ENCODE results near the gene RTL10. TPM values are rescaled to one million over a fixed set of nuclear protein-coding genes. Genes with fewer than 3 reads are reported as not detected.

Gene RTL10
- polyA plus RNA-seq, 2 of the 4 experiments (the other 2 are of a cell fraction): 4.4 to 5.1 TPM

GRCh38 chr22:19871845-19872778 is 17.4 kb upstream of the RTL10 start:
- H3K4me2 ChIP-seq: no peak overlapping the region
- ATAC-seq: peak in 1 of 2 experiments; percentile 4; a peak in 2 of 6 replicates
- H3K9me3 ChIP-seq: no peaks in the 10 kb centered on the region
- TF ChIP-seq HOXA7 (CRISPR knock-in tag; IDR thresholded peaks at IDR 0.05): no peak
- no CpG with 5 or more reads among the region's 16 CpGs for WGBS (ENCODE audit: missing lambda C conversion rate)
- CTCF ChIA-PET: no interaction called here
- no peak overlapping the region for H3K4me3 ChIP-seq
- H3K4me1 ChIP-seq: peaks cover 21% of the 10 kb centered on the region
- H3K27ac ChIP-seq: no peak overlapping the region
- no peak for FAIRE-seq
- POLR2A ChIA-PET: no interaction called here
- no peak for DNase-seq (ENCODE audit: low read depth in 1 of 2, low spot score in 1 of 2)

DNA sequence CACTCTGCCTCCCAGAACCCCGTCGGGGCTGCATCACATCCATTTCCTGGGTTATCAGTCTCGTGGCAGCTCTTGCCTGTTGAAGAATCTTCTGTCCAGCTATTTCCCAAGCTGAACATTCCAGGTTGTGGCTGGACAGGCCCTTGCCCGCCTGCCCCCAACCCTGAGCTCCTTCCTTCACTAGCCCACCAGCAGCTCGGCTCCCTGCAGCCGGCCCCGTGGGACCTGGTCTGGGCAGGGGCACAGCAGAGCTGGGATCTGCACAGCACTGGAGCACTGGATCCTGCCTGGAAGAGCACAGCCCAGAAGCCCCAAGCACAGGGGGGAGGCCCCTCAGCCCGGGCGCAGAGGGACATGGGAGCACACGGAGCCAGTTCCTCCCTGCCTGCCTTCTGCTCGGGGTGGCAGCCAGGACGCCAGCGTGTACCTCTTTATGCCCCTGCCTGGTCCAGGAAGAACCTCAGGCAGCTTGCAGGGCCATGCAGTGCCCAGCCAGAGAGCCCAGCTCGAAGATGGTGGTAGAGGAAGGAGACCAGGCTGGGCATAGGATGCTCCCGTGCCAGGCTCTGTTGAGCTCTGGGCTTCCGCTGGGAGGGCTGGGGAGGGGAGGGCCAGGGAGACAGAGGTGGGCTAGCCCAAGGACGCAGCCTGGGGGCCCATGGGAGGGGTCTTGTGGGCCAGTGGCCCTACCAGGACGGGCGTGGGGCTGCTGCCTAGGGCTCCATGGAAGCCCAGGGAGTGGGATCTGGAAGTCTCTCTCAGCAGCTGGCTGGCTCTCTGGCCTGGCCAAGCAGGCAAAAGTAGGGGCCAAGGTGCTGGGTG is 16.6 kb upstream of the RTL10 start:
- Histone ChIP-seq H3K27ac (no peak overlapping the region), H3K9me3 (no peaks in the 10 kb centered on the region), H3K4me2 (no peak overlapping the region), H3K4me3 (no peak overlapping the region), H3K4me1 (peaks cover 12% of the 10 kb centered on the region; the same call in 2 of the 3 replicates)
- FAIRE-seq: no peak
- peak in 1 of 2 experiments; percentile 6; a peak in 2 of 6 replicates for ATAC-seq
- ChIA-PET CTCF (no interaction called here), POLR2A (no interaction called here)
- TF ChIP-seq, protein P1, sequence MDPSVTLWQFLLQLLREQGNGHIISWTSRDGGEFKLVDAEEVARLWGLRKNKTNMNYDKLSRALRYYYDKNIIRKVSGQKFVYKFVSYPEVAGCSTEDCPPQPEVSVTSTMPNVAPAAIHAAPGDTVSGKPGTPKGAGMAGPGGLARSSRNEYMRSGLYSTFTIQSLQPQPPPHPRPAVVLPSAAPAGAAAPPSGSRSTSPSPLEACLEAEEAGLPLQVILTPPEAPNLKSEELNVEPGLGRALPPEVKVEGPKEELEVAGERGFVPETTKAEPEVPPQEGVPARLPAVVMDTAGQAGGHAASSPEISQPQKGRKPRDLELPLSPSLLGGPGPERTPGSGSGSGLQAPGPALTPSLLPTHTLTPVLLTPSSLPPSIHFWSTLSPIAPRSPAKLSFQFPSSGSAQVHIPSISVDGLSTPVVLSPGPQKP (IDR thresholded peaks at IDR 0.05; ENCODE audit: low read depth, low read length): no peak
- TF ChIP-seq NFE2L2 (conservative IDR thresholded peaks at IDR 0.05; ENCODE audit: low read length): no peak
- no peak for TF ChIP-seq ZC3H11A (IDR thresholded peaks at IDR 0.05)
- TF ChIP-seq HDAC2 (IDR thresholded peaks at IDR 0.05): no peak
- no peak for TF ChIP-seq TFCP2L1 (CRISPR knock-in tag; IDR thresholded peaks at IDR 0.05)
- TF ChIP-seq HOXB13 (CRISPR knock-in tag; IDR thresholded peaks at IDR 0.05; ENCODE audit: low read depth): no peak
- TF ChIP-seq, protein P2, sequence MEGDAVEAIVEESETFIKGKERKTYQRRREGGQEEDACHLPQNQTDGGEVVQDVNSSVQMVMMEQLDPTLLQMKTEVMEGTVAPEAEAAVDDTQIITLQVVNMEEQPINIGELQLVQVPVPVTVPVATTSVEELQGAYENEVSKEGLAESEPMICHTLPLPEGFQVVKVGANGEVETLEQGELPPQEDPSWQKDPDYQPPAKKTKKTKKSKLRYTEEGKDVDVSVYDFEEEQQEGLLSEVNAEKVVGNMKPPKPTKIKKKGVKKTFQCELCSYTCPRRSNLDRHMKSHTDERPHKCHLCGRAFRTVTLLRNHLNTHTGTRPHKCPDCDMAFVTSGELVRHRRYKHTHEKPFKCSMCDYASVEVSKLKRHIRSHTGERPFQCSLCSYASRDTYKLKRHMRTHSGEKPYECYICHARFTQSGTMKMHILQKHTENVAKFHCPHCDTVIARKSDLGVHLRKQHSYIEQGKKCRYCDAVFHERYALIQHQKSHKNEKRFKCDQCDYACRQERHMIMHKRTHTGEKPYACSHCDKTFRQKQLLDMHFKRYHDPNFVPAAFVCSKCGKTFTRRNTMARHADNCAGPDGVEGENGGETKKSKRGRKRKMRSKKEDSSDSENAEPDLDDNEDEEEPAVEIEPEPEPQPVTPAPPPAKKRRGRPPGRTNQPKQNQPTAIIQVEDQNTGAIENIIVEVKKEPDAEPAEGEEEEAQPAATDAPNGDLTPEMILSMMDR (IDR thresholded peaks at IDR 0.05): no peak
- TF ChIP-seq FOSB (CRISPR knock-in tag; IDR thresholded peaks at IDR 0.05): no peak
- TF ChIP-seq EHF (CRISPR knock-in tag; IDR thresholded peaks at IDR 0.05): no peak
- no peak for TF ChIP-seq JUN (IDR thresholded peaks at IDR 0.05)
- no peak for TF ChIP-seq CEBPB (IDR thresholded peaks at IDR 0.05)
- TF ChIP-seq EHMT2 (IDR thresholded peaks at IDR 0.05; ENCODE audit: low read depth): no peak
- no peak for TF ChIP-seq RAD21 (conservative IDR thresholded peaks at IDR 0.05 in 1 of 2, IDR thresholded peaks at IDR 0.05 in 1 of 2)
- TF ChIP-seq BCL3 (IDR thresholded peaks at IDR 0.05): no peak
- TF ChIP-seq HEYL (CRISPR knock-in tag; IDR thresholded peaks at IDR 0.05): no peak
- TF ChIP-seq GATA3 (IDR thresholded peaks at IDR 0.05; ENCODE audit: borderline replicate concordance): no peak
- TF ChIP-seq, protein P3, sequence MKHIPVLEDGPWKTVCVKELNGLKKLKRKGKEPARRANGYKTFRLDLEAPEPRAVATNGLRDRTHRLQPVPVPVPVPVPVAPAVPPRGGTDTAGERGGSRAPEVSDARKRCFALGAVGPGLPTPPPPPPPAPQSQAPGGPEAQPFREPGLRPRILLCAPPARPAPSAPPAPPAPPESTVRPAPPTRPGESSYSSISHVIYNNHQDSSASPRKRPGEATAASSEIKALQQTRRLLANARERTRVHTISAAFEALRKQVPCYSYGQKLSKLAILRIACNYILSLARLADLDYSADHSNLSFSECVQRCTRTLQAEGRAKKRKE (CRISPR knock-in tag; IDR thresholded peaks at IDR 0.05; ENCODE audit: low read depth): no peak
- TF ChIP-seq FOXS1 (CRISPR knock-in tag; IDR thresholded peaks at IDR 0.05): no peak
- no peak for TF ChIP-seq MAX (IDR thresholded peaks at IDR 0.05)
- no peak for TF ChIP-seq RARB (CRISPR knock-in tag; IDR thresholded peaks at IDR 0.05)
- DNase-seq (ENCODE audit: low read depth in 1 of 2, low spot score in 1 of 2): no peak
- WGBS (ENCODE audit: missing lambda C conversion rate): 92% methylated on average over 7 of the region's 19 CpGs
